NCI-H1105 (cell line): Measurements from ENCODE around the gene EID2.

Source experiments
- DNase-seq: peaks from one replicate; lab custom pipeline; 2025; lab: John Stamatoyannopoulos, UW

Gene EID2, protein sequence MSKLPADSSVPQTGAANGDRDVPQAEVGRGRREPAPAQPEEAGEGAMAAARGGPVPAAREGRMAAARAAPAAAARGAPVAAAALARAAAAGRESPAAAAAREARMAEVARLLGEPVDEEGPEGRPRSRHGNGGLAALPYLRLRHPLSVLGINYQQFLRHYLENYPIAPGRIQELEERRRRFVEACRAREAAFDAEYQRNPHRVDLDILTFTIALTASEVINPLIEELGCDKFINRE

DNA sequence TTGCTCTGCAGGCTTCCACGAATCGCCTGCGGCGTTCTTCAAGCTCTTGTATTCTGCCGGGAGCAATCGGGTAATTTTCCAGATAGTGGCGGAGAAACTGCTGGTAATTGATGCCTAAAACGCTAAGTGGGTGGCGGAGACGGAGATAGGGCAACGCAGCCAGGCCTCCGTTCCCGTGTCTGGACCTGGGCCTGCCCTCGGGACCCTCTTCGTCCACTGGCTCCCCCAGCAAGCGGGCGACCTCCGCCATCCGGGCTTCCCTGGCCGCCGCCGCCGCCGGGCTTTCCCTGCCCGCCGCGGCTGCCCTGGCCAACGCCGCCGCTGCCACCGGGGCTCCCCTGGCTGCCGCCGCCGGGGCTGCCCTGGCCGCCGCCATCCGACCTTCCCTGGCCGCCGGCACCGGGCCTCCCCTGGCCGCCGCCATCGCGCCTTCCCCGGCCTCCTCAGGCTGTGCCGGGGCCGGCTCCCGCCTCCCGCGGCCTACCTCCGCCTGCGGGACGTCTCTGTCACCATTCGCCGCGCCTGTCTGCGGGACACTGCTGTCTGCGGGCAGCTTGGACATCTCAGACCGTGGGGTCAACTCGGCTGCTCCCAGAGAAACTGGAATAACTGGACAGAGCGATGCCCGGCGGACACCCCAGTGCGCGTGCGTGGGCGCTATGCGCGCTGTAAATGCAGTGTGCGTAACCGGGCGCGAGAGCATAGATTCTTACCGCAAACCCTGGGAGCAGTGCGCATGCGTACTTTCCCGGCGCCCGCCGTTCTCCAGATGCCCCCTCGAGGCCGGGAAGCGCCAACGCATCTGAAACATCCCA is at the start of gene EID2:
Gene EID2, minus strand, starts transcription at position 644 of the 815 bp plus-strand sequence. Its CDS starts 82 bp downstream, at position 562.
- peak; percentile 93 for DNase-seq

DNA sequence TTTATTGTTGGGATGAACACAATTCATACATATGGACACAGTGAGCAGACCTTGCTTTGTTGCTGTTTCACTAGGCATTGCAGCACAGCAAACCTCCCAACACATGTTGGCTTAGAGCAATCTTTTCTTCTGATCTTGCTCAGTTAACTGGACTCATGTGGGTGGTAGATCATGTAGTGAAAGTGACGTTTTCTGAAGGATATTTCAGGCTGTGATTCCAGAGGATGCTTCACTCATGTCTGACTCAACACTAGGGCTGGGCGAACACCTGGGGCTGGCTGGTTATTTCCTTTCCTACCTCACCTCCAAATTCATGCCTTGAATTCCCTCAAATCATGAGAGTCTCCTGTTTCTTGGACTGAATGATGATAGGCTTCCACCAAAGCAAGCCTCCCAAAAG is 48.1 kb upstream of the EID2 start:
- no peak for DNase-seq

DNA sequence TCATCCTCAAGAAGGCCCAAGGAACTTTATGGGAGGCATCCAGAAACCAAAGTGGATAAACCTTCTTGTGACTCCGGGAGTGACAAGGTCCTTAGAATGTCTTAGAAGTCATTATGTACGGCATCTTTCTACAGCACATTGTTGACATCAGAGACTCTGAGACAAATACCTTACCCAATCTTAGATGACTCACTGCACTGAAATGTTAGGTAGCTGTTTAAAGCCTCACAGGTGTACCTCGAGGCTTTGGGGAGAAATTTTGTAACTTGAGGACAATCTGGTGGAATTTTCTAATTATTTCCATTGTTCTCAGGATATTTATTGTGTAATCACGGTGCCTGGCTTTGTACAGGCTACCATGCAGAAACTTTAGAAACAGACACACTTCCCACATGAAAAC is 47.5 kb upstream of the EID2 start:
- no peak for DNase-seq

DNA sequence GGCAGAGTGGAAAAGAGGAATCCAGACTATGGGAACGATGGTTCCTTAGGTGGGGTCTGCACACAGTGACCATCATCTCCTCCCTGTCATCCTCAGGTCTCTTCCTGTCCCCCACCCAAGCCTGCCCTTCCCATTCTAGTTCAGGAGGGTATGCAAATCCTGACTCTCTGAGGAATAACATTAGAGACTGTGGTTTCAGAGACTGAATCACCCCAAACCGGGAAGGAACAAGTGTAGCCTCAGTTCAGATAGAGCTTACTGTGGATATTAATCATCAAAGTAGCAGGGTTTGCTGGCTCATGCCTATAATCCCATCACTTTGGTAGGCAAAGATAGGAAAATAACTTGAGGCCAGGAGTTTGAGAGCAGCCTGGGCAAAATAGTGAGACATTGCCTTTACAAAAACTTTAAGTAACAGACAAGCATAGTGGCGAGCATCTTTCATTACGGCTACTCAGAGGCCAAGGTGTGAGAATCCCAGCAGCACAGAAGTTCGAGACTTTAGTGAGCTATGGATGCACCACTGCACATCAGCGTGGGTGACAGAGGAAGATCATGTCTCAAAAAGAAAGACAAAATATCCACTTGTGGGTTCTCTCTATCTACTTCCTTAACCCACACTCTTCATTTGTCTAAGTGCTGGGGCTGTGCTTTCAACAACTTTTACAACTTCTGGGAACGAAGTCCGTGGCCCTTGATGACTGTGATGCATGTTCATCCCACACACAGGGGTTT is 43.1 kb upstream of the EID2 start:
- DNase-seq, result no peak

DNA sequence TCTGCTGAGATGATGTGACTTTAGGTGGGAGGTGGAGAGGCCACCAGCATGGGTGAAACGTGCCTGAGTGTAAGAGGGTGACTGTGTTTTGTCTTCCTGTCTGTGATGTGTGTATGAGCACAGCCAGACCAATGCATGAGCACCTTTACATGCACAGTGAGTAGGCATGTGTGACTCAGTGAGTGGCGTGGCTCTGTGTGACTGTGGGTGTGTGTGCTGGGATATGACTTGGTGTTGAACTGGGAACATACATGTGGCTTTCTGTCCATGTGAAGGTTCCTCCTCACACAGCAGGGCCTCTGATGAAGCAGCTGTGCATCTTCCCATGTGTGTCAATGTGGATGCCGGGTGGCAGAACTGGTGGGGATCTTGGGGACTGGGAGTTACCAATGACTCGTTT is 42.5 kb upstream of the EID2 start:
- no peak for DNase-seq

DNA sequence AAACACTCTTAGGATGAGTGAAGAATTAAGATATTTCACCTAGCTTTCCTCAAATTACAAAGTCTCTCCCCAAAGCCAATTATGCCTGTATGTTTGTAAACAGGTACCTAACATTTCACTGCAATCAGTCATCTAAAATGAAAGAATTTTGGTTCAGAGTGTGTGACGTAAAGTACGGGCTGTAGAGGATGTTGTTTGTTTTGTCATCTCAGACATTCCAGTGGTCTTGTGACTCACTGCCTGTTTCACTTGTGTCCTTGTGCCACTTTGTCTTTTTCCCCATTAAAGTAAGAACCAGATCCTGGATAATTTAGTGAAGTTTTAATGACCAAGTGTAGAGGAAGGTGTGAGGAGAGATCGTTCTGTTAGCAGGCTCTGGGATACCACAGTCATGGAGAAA is 28.6 kb upstream of the EID2 start:
- DNase-seq, result no peak

DNA sequence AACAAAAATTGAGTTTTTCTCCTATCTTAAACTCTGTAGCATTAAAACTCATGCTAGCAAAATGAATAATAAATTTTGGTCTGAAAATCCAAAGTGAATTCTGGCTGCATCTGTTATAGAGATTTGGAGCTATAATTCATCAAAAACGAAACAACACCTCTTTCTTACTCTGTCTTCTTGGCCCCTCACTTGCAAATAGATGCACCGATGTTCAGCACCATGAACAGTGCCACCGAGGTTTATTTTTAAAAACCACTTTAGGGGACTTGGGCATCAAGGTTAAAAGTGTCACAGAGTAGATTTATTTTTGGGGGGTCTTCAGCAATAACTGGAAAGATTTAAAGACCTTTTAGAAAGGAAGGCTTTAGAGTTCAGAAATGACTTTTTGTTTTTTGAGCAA is 26.1 kb upstream of the EID2 start:
- no peak for DNase-seq

DNA sequence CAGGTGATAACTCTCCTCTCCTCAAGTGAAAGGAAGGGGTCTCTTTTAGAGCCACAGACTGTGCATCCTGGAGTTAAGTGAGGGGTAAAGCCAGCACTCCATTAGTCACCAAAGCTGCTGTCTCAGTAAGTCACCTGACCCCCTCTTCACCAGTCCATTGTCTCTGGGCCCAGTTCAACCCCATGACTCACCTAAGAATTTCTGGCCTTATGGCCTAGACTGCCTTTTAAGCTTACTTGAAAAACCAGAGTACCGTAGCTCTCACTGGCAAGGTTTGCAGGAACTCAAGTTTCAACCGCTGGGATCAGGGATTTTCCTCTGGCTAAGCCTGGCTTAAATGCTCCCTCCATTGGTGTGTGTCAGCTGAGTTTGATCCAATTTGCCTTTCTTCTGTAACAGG is 23.4 kb upstream of the EID2 start:
- no peak for DNase-seq

DNA sequence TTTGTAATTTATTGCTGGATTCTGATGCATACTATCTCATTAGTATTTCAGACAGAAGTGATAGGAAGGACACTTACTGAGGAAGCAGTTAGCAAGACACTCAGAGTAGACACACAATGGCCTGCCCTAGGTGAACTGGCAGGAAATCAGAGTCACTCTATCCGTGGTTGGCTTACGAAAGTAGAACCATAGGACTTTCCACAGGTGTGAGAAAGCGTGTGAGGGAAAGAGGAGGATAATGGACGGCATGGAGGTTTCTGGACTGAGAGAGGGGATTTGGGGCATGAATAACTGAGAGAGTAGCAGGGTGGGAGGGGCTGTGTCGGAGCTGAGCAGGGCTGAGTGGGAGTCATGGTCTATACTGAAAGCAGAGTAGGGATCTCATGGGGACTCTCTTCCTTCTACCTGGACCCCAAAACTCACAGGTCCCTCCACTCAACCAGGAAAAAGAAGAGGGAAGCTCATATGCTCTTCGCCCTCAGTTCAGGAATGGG is 18.7 kb upstream of the EID2 start:
- DNase-seq, result no peak

DNA sequence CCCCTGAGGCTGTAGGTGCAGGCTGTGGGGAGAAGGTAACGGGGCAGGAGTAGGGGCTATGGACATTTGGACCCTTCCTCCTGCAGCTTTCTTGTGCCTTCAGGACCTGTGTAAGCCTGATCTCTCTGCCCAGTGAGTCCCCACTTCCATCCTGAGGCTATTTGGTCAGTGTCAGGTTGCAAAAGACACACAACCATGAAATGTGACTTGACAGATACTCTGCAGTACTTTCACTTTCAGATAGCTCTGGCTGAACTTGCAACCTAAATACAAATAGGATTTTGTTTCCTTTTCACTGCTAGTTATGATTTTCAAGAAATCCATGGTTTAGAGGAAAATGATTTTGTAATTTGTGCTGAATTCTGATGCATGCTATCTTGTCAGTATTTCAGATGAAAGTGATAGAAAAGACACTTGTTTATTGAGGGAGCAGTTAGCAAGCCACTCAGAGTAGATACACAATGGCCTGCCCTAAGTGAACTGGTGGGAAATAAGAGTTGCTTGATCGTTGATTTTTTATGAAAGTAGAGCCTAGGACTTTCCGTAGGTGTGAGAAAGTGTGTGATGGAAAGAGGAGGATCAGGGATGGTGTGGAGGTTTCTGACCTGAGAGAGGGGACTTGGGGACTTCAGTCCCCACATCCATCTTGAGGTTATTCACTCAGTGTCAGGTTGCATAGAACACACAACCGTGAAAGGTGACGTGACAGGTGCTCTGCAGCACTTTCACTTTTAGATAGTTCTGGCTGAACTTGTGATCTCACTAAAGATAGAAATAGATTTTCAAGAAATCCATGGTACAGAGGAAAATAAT is 18.1 kb upstream of the EID2 start:
- DNase-seq, result no peak

DNA sequence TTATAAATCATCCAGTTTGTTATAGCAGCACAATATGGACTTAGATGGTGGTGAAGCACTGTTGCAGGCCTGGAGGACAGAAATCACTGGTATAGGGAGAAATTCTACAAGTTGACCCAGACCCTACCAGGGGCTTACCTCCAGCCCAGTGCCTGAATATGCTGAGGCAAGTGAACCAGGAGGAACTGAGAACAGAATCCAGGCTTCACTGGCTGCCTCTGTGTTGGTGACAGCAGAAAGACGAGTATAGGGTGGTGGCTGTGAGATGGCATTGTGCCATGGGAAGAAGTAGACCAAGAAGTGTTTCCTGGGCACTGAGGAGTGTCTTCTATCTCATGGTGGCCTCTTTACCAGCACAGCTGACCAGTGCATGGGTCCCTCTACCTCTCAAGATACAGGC is 15.9 kb upstream of the EID2 start:
- DNase-seq, result no peak

DNA sequence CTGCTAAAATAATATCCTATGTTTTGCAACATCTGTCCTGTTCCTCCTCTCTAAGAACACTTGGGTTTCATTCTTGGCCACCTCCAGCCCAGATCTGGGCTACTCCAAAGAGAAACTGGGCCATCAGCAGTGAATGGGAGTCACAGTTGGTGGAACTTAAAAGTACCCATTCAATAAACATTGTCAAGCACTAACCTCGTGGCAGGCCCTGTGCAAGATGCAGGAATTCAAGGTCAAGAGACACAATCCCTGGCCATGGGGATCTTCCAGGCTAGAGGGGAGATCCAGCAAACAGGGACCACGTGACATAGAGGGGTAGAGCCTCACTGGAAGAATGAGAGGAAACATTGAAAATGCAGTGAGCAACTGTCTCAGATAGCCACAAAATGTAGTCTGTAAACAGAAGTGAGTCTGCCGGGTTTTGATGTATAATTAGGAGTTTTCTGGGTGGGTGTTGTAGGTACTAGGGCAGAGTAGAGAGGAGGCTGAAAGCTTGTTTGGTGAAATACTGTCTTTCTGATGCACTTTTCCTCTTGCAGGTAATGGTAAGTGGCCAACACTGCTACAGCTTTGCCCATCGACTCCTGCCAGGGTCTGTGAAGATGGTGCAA is 14.8 kb upstream of the EID2 start:
- no peak for DNase-seq

DNA sequence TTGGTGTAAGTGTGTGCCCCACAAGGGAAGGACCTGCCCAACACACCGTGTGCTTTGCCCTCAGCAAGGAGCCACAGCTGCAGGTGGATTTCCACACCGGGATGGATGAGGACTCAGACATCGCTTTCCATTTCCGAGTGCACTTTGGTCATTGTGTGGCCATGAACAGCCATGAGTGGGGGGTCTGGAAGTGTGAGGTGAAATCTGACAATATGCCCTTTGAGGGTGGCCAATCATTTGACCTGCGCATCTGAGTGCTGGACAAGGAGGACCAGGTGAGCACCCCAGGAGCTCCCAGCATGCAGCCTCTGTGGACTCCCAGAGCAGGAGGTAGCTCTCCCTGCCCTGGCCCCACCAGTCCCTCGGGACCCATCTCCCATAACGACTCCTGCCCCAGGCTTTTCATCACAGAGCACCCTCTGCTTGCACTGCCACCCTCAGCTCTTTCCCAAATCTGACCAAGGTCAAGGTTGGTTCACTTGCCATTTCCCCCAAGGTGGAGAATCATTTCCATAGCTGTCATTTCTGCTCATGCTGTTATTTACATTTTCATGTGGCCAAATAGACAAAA is 13.2 kb upstream of the EID2 start:
- no peak for DNase-seq

DNA sequence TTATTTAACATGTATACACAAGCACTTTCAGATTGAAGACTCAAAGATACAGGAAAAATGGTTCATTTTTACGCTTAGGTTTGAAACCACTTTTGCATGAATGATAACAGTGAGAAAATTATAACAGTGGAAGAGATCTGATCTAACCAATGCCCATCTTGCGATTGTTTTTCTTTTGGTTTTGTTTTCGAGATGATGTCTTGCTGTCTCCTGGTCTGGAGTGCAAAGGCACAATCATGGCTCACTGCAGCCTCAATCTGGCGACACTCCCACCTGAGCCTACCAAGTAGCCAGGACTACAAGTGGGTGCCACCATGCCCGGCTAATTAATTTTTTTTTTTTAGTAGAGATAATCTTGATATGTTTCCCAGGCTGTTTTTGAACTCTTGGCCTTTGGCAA is 10.2 kb upstream of the EID2 start:
- DNase-seq, result no peak

DNA sequence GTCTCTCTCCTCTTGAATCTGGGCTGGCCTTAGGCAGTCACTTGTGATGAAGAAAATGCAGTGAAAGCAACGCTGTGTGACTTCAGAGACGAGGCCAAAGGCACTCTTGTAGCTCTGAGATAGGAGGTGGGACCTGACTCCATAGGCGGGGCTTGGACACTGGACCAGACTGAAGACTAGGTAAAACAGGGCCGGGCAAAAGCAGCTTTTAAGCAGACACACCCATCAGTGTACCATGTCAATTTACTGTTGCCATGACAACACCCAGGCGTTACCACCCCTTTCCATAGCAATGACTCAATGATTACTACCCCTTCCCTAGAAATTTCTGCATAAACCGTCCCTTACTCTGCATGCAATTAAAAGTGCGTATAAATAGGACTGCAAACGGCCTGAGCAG is 6.6 kb upstream of the EID2 start:
- DNase-seq, result no peak

DNA sequence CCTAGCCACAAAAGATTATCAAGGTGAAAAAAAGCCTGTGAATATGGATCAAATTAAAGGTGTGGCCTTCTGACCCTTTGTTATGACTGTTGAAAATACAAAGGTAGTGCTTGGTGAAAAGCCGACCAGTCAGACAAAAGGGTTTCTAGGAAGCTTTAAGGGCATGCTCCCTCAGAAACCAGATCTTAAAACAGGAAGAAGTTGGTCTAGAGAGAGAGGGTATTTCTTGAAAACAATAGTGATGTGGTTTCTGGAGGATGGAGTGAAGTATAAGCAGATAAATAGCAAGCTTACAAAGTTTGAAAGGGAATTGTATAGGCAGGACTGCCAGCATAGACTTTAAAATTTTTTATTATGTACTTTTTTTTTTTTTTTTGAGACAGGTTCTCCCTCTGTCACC is 5.0 kb upstream of the EID2 start:
- no peak for DNase-seq

DNA sequence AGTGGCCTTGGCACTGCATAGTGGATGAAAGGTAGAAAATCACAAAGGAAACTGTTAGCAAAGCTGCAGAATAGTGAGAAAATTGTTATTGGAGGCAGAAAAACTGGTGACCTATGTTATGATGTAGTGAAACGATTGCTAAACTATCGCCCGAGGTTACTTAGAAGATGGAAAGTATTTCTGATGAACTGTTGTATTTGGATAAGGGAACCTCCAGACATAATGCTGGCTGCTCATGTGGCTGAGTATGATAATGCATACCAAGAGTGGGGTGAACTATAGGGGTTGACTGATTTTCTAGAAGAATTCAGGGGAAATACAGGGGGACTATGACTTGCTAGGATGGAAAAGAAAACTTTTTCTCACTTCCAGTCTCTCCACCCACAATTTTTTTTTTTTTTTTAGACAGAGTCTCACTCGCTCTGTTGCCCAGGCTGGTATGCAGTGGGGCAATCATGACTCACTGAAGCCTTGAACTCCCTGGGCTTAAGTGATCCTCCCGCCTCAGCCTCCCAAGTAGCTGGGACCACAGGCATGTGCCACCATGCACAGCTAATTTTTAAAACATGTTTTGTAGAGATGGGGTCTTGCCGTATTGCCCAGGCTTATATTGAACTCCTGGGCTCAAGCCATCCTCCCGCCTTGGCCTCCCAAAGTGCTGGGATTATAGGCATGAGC is 4.4 kb upstream of the EID2 start:
- DNase-seq, result no peak

DNA sequence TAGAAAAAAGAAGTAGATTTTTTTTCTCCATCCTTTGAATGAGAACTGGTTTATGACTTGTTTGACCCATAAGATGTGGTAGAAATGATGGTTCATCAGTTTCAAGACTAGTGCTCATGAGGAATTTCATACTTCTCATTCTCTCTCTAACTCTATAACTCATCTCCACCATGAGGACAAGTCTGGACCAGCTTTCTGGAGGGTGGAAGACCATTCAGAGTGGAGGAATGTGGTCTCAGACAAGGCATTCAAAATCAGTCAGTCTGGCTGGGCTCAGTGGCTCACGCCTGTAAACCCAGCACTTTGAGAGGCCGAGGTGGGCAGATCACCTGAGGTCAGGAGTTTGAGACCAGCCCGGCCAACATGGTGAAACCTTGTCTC is 3.5 kb upstream of the EID2 start:
- no peak for DNase-seq

DNA sequence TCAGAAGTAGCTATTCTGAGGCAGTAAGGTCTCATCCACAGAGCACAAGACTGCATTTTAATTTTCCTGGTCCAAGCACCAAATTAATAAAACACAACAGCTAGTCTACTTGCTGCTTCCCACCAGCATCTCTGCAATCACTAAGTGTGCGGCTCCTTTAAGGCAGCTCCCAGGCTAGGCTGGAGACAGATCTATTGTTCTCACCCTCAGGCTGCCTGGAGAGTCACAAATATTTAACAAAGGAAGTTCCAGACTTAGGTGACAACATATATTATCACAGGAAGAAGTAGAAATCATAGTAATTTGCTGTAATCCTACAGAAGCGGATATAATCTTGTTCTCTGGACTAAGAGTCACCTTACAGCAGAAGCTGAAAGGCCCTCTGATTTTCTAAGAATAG is 2.2 kb upstream of the EID2 start:
- DNase-seq, result no peak

DNA sequence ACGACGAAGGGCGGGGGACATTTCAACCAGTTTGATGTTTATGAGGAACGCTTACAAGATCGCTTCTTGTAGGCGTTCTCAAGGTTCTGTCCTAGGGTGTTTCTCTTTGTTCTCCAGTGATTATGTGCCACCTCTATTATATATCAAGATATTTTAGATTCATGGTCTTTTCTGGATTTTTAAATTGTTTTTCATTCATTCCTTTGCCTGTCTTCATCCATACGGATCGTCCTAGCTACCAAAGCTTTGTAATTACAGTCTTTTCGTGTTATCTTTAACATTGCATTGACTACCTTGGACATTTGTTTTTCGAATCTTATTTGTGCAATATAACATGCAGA is 342 bp upstream of the EID2 start:
- DNase-seq, result no peak

DNA sequence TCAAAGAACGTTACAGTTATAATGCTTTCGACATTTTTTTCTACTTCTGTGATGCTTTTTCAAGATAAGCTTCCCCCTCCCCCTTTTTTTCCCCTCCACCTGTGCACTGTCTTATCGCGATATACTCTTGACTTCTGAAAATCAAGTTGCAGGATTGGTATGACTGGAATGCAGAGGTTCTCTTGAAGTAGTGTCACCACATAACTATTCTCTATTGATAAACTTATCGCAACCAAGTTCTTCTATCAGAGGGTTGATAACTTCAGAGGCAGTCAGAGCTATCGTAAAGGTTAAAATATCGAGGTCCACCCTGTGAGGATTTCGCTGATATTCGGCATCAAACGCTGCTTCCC is 820 bp downstream of the EID2 start:
- DNase-seq, result no peak
